HG02840 (cell line): ENCODE data around the gene SPINK8.
"Not testable (repeated sequence)": the region's sequence is repeated elsewhere in the genome, so short reads cannot be mapped to it uniquely, and the experiment has no call there.

Experiments
- ATAC-seq: cut with Tn5 transposase; IDR thresholded peaks from one replicate; pipeline ENCODE4 v1.9.1; 2021; ENCODE audit warnings: mild to moderate bottlenecking, moderate library complexity, moderate number of reproducible peaks; ENCODE audit not compliant: unreplicated experiment, low FRiP score

The SPINK8 gene

DNA sequence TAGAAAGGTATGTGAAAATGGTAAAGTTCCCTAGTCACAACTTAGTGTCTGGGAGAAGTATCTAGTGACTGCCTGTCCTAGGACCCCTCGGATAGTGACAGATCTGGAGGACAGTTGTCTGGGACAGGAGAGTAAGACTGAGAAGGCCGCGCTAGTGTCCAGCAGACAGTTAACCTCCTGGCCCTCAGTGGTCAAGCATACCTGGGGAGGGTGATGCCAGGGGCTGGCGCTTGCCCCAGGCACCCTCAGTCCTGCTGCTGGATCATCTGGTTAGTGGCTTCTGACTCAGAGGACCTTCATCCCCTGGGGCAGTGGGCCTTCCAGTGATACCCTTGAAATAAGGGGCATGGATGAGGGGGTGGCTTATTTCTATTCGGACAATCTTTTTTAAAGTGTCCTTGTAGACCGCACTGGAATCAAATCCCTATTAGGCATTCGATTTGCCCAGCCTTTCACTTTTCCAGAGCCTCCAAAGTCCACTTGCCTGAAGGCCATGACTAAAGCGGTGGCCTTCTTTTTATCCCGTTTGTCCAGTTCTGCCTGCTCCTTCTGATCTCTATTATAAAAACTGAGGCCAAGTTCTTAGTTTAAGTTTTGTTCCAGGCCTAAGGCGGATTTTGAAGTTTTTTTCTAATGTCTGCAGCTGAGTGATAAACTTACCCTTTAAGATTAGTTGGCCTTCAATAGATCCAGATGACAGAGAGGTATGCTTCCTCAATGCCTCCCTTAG is 1.6 kb downstream of the SPINK8 start:
- ATAC-seq = not testable (repeated sequence)

DNA sequence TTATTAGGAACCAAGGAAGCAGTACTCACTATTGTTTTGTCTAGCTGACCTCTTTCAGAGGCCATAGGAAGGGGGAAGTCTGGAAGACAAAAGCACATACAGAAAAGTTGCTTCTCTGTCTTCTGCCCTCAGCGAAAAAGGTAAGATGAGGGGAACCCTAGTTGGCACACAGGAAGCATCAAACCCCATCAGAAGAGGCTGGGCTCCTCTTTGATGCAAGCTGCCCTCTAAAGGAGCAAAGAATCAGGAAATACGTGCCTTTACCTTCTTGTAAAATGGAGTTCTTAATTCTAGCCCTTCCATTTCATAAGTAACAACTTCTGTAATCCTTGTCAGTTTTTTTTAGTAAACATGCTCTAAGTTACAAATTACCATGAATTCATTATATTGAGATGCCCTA is 12.5 kb downstream of the SPINK8 start:
- ATAC-seq = no peak

DNA sequence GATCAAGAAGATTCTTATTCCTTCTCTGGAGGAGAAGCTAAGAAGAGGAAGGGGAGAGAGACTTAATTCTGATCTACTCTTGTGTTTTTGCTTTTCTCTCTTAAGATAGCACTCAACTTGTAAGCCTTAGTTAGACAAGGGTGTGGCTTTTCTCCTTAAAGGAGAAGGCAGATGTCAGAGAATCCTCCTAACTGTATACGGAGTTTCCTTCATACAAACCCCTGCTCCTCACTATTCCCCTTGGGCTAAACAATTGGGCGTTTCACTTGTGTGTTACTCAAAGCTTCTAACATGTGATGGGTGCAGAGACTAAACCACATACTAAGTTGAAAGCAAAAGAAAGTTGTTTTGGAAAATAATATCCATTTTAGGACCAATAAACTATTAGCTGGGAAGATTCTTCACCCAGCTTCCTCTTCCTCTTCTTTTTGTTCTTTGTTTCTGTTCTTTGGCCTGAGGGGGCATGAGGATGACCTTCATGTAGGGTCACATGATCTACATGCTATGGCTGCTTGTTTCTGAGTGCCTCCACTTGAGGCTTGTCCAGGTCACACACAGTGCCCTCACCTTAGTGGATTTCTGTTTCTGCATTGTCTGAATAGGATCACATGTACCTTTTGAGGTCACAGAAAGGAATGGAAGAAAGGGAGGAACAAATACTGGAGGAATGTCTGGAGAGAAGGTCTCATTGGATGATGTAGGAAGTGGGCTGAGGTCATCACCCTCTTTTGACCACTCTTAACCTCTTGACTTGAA is 14.6 kb downstream of the SPINK8 start:
- no peak for ATAC-seq

GRCh38 chr3:48314542-48314941 is 18.9 kb downstream of the SPINK8 start:
- ATAC-seq = no peak

DNA sequence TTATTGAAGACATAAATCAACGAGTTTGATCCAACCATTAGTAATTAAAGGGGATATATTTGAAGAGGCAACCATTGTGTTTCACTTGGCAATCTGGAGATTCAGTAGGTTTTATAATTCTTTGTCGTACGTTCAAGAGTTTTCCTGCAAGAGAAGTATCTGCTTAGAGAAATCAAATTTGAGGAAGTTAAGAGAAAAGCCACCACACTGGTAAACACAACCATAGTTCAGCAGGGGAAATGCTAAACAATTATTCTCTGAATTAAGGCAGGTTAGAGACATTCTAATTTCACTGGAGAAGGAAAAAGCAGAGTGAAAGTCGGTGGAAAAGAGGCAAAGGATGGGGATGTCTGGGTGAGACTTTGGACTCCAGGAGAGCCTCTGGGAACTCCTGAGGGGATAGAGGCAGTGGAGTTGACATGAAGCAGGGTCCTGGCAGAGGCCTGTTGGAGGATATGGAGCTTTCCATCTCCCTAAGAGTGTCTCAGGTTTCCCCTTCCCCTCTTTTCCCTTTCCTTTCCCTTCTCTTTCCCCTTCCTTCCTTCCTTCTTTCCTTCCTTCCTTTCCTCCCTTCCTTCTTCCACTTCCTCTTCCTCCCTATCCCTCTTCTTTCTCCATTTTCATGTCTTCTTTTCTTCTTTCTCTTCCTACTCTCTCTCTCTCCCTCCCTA is 26.5 kb downstream of the SPINK8 start:
- ATAC-seq = no peak

GRCh38 chr3:48306290-48306689 is 27.2 kb downstream of the SPINK8 start:
- no peak for ATAC-seq

GRCh38 chr3:48305396-48305795 is 28.1 kb downstream of the SPINK8 start:
- ATAC-seq = no peak

- ATAC-seq = no peak
These were observed 30.4 kb downstream of the SPINK8 start for GRCh38 chr3:48303021-48303420.

DNA sequence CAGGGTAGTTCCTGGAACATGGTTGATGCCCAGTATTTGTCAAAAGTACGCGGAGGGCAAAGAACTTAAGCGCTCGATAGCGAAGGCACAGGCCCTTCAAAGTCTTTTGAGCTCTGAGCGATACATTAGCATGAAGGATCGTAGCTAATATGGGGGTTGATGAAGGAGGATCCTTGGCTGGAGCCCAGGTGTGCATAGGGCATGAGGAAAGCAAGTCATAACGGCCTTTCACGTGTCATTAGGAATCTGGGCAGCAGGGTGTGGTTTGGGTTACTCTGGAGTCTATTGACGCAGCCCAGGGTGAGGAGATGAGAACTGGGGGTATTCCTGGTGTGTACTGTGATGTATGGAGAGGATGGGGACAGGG is 31.7 kb downstream of the SPINK8 start:
- ATAC-seq = no peak

DNA sequence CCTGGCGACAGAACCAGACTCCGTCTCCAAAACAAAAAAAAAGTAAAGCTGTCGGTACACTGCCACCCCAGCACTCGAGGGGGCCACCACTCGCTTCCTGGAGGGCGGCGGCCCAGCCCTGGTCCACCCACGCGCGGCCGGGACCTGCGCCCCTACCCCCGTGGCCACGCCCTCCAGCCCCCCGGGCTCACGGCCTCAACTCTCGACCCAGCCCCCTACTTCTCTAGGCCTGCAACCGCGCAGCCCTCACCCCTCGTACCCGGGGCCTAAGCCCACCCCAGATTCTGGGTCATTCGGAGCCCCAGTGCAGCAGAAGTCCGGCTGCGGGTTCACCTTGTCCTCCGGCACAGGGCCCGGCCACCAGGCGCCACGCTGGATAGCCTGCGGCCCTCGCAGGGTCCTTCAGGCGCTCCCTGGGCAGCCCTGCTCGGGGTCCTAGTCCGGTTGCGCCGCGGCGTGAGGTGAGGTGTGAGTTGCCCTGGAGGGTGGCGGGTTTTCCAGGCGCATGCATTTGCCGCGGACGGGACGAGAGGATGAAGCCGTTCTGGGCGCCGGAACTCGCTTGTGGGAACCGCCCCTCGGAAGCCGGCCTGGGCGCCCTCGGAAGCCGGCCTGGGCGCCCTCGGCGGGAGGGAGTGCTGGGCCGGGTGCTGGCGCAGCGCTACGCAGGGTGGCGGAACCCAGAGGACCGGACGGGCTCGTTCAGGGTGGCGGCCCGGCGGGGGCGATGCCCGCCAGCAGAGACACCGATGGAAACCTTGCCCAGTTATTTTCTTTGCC is 32.3 kb downstream of the SPINK8 start, which contains the start of gene NME6:
NME6 (minus strand) TSS at position 348 of the 780 bp plus-strand sequence.
- peak; percentile 71 for ATAC-seq

DNA sequence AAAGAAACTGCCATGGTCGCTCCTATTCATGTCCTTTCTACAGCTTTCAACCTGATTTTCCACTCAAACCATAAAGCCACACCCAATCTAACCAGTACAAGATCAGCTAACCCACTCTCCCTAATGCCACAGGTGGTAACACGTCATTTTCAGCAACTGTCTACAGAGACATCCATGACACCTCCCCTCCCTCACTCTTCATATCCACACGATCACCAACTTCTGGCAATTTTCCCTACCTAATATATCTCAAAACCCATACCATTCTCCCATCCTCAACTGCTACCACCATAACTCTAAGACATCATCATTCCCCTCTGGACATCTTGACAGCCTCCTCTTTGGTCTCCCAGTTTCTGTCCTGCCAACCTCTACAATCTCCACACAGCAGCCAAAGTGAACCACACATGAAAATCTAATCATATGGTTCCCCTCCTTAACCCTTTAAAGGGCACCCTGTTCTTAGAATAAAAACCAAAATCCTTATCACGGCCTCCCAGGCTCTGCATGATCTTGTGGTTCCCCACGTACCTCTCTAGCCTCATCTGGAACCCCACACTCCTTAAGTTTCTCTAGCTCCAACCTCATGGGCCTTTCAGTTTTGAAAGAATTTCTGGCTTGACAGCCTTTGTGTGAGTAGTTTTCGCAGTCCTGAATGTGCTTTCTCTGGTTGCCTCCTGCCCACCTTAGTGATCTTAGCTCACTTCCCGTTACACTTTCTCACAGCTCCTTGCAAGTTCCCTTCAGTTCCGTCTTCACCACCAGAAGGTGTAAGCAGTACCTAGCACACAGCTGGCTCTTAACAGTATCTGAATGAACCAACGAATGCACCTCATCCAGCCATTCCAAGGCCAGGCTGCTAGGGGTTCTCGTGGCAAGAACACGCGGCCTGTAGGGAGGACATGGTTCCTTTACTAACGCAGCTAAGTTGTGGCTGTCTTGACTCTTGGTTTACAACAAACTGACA is 33.4 kb downstream of the SPINK8 start:
- ATAC-seq = peak; percentile 28

DNA sequence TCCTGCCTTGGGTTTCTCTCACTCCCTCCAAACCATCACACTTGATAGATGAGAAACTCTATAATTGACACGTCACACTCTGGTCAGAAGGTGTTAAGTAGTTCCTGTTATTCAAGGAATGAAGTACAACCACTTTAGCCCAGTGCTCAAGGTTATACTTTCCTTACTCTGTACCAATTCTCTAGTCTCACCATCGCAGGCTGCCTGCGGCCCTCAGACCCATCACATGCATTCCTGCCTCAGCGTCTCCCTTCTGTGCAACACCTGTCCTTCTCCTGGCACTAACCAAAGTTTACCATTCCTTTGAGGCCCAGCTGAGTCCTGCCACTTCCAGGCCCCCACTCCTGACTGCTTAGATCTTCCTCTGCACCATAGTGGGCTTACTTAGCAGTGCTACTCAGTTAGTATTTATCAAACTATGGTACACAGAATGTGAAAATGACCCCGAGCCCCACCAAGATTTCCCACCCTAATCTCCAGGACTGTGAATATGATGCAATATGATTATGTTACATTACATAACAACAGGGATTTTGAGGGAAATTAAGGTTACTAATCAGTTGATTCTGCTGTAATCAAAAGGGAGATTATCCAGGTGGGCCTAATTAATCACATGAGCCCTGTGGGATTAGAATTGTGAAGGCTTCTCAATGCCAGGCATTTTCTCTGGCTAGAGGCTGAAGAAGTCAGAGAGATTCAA is 36.2 kb downstream of the SPINK8 start:
- no peak for ATAC-seq

DNA sequence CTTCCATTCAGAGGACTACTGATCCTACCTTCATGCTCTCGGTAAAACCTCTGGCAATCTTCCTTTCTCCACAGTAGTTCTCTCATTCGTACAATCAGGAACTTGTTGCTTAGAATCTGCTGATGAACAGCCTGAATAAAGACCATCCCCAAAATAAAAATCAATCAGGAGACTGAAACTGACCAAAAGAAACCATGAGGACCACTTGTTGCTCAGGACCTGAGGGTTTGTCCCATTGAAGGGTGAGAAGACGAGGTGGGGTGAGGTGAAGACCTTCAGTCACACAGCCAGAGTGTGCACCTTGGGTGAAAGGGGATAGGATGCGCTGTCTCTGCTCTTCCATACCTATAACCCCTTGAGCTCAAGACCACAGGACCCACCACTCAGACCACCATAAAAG is 36.8 kb downstream of the SPINK8 start:
- no peak for ATAC-seq

DNA sequence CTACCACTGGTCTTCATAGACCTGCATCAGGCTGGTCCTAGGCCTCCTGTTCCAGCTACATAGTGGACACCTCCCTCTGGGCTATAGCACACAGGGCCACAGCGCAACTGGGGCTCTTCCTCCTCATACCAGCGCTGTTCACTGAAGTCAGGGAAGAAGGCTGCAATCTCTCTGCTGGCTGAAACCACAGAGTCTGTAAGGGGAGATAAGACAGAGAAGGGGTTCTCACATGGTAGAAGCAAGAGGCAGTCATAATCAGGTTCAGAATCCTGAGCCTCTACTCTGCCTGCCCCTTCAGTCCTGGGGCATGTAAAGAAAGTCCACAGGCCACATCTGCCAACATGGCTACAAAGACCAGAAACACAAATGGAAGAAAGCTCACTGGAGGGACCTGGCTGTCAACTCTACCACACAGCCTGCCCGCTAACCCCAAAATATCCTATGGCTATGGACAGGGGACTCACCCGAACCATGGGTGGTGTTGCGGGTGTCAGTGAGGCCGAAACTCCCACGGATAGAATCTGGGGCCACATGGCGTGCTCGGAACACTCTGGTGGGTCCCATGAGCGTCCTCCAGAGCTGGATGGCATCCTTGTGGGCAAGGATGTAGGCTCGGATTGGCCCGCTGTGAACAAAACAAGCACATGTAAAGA is 38.7 kb downstream of the SPINK8 start:
- no peak for ATAC-seq

GRCh38 chr3:48289659-48290058 is 43.8 kb downstream of the SPINK8 start:
- no peak for ATAC-seq

GRCh38 chr3:48287034-48287433 is 46.4 kb downstream of the SPINK8 start:
- ATAC-seq = no peak

- ATAC-seq = no peak
These were observed 47.2 kb downstream of the SPINK8 start for GRCh38 chr3:48286308-48286707.

DNA sequence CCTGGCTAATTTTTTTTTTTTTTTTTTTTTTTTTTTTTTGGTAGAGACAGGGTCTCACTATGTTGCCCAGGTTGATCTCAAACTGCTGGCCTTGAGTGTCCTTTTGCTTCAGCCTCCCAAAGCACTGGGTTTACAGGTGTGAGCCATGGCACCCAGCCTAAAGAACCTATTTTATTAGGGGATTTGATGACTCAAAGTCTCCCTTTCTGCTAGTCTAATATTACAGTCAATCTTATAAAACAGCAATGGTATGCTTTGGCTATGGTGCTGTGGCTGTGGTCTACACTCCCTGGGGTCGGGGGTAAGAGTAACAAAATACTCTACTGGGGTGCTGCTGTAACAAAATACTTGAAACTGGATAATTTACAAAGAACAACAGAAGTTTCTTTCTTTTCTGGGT is 47.8 kb downstream of the SPINK8 start:
- ATAC-seq = no peak
